ENCODE measurements around the gene TPST1. TPM values are rescaled to one million over a fixed set of nuclear protein-coding genes. Genes with fewer than 3 reads are reported as not detected.

TPST1 gene
- total and polyA plus RNA-seq, 2 of the 8 experiments (the other 6 are each of a cell fraction or from before 2014, with no cell fraction given) = 8.2 to 18.4 TPM

DNA sequence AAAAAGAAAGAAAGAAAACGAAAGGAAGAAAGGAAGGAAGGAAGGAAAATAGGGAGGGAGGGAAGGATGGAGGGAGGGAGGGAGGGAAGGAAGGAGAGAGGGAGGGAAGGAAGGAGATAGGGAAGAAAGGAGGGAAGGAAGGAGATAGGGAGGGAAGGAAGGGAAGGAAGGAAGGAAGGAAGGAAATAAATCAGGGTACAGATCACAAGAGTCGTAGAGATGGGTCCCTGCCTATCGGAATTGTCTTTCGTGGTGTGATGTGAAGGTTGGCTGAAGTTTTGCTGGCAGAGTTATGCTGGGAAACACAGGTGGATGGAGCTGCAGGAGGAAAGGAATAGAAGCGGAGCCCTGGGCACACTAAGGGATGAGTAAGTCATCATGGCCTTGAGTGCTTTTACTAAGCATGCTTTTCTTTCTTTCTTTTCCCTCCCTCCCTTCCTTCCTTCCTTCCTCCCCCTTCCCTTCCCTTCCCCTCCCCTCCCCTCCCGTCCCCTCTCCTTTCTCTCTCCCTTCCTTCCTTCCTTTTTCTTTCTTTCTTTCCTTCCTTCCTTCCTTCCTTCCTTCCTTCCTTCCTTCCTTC is 11.9 kb upstream of the TPST1 start:
- Histone ChIP-seq H2BK20ac (ENCODE audit: low read length) (no peak overlapping the region), H3K36me3 (ENCODE audit: control insufficient read depth in 2 of 4, insufficient read depth in 4 of 4, low read length in 3 of 4) (no peaks in the 10 kb centered on the region), H3K4me3 (ENCODE audit: extremely low read depth in 1 of 4, insufficient read depth in 2 of 4, low read depth in 3 of 4, low read length in 4 of 4) (no peak overlapping the region), H3K79me1 (ENCODE audit: low read depth, low read length) (no peaks in the 10 kb centered on the region), H4K5ac (ENCODE audit: insufficient read length, low read depth, low read length) (no peak overlapping the region), H3K27me3 (replicated peaks in 1 of 4; ENCODE audit: control insufficient read depth in 3 of 4, extremely low read depth in 1 of 4, insufficient read depth in 3 of 4, low read length in 3 of 4) (no peaks in the 10 kb centered on the region), H4K20me1 (replicated peaks in 1 of 2; ENCODE audit: control insufficient read depth in 1 of 2, insufficient read depth in 2 of 2, low read length in 2 of 2) (no peaks in the 10 kb centered on the region), H3K79me2 (ENCODE audit: control insufficient read depth in 1 of 2, insufficient read depth in 2 of 2, low read length in 2 of 2) (no peaks in the 10 kb centered on the region), H3K4me2 (ENCODE audit: insufficient read depth in 1 of 2, low read depth in 2 of 2, low read length in 2 of 2) (no peak overlapping the region), H3K18ac (ENCODE audit: extremely low read depth, low read length) (no peak overlapping the region), H3K9me3 (ENCODE audit: insufficient read depth in 2 of 2, low read depth in 1 of 2, low read length in 1 of 2) (no peaks in the 10 kb centered on the region), H2BK12ac (ENCODE audit: low read depth, low read length) (no peak overlapping the region), H4K91ac (replicated peaks; ENCODE audit: insufficient read length, low read length) (no peak overlapping the region), H3K27ac (ENCODE audit: low read depth, low read length) (no peak overlapping the region), H3K56ac (replicated peaks; ENCODE audit: insufficient read length, low read depth, low read length) (no peak overlapping the region), H3K4me1 (replicated peaks in 1 of 4; ENCODE audit: control insufficient read depth in 3 of 4, insufficient read depth in 4 of 4, low read length in 3 of 4) (no peaks in the 10 kb centered on the region), H2BK120ac (replicated peaks; ENCODE audit: low read depth, low read length) (no peak overlapping the region), H2BK15ac (ENCODE audit: low read length) (no peak overlapping the region), H2AK5ac (ENCODE audit: low read depth, low read length) (no peak overlapping the region), H3K23ac (ENCODE audit: insufficient read length) (no peak overlapping the region), H4K8ac (ENCODE audit: extremely low read depth, insufficient read depth, low read length) (no peak overlapping the region), H3K23me2 (ENCODE audit: low read depth, low read length) (no peaks in the 10 kb centered on the region; the same call in 1 of the 2 replicates), H3K4ac (replicated peaks; ENCODE audit: insufficient read length, low read depth, low read length) (no peak overlapping the region), H2AFZ (ENCODE audit: low read length) (no peak overlapping the region), H3K9ac (replicated peaks in 1 of 4; ENCODE audit: extremely low read depth in 1 of 4, low read depth in 3 of 4, low read length in 3 of 4) (no peak overlapping the region), H2BK5ac (ENCODE audit: low read depth, low read length) (no peak overlapping the region), H3K14ac (ENCODE audit: insufficient read length) (no peak overlapping the region)
- DNase-seq (ENCODE audit: low read depth in 1 of 2, low spot score in 2 of 2) = no peak
- FAIRE-seq = no peak
- no peak for TF ChIP-seq RAD21 (IDR thresholded peaks at IDR 0.05 in 1 of 2, conservative IDR thresholded peaks at IDR 0.05 in 1 of 2; ENCODE audit: low read depth in 2 of 2, low read length in 2 of 2)
- TF ChIP-seq POU5F1 (IDR thresholded peaks at IDR 0.05; ENCODE audit: low read depth, low read length) = no peak
- TF ChIP-seq TEAD4 (IDR thresholded peaks at IDR 0.05; ENCODE audit: low read depth, low read length) = no peak
- no peak for TF ChIP-seq ASH2L (IDR thresholded peaks at IDR 0.05; ENCODE audit: low read length)
- WGBS, 2 experiments (ENCODE audit: extremely low coverage in 1 of 2, insufficient coverage in 1 of 2, insufficient read length in 1 of 2, insufficient replicate concordance in 2 of 2, low coverage in 1 of 2, low lambda C conversion rate in 2 of 2, missing lambda C conversion rate in 1 of 2) = 72 to 86% methylated on average over 1 to 2 of the region's 6 CpGs
- ChIA-PET POLR2A (ENCODE audit: partially characterized antibody) (no interaction called here), CTCF (ENCODE audit: partially characterized antibody) (interaction anchor here (0.6 to 1.6 kb wide), 3 partner anchors 9 to 52 kb away, joined by 3 read pairs; no protein-coding TSS in a partner anchor)

Measured in H1 (cell line).